GM19438 (cell line): ENCODE results near the gene ARID5B.
A peak's percentile ranks its signal among the peaks of the same experiment; 100 is the strongest.
"Not testable (repeated sequence)": the region's sequence is repeated elsewhere in the genome, so short reads cannot be mapped to it uniquely, and the experiment has no call there.

Experiments used
- ATAC-seq: cut with Tn5 transposase; IDR thresholded peaks from one replicate; pipeline ENCODE4 v1.9.1; 2021; ENCODE audit warnings: low read depth; ENCODE audit not compliant: unreplicated experiment

ARID5B gene

DNA sequence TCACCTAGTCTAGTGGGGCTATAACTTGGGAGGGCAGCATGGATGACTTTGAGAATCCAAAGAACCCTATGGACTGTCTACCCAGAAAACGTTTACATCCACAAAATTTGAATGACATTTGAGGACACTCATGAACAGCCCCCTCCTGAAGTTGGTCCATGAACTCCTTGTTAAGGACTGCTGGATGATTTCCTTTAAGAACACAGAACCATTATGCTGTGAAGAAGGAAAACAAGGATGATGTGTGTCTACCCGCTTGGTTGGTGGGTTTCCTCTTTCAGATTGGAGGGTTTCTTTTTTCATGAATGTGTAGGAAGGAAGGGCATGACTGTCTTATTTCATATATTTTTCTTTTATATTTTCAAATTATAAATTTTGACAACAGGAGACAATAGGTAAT, 58.3 kb downstream of the ARID5B start:
- no peak for ATAC-seq

DNA sequence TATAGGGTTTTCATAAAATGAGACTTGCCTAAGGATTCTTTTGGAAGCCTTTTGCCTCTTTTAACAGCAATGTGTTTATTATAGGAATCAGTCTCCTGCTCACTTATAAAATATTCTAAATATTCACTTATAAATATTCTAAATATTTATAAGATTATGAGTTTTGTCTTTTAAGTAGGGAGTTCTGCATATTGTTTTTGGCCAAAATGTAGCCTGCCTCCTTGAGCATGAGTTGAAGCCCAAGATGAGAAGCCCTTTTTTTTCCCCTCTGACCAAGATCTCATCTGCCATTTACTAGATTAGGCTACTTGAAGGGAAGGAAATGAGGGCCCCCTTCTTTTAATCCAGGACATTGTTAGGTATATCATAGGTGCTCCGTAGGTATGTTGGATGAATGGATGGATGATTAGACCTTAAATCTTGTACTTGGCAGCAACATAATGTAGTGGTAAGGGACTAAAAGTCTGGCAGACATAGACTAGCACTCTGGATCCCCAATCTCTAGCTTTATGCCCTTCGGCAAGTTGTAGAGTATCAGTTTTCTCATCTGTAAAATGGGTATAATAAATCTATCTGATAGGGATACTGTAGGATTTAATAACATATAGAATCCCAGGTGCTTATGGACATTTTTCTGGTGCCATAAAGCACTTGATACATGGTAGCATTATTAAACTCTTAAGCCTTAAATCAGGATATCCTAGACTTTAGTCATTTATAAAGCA, 59.1 kb downstream of the ARID5B start:
- ATAC-seq = no peak

GRCh38 chr10:61961278-61961677, 59.8 kb downstream of the ARID5B start:
- peak; percentile 49 for ATAC-seq

DNA sequence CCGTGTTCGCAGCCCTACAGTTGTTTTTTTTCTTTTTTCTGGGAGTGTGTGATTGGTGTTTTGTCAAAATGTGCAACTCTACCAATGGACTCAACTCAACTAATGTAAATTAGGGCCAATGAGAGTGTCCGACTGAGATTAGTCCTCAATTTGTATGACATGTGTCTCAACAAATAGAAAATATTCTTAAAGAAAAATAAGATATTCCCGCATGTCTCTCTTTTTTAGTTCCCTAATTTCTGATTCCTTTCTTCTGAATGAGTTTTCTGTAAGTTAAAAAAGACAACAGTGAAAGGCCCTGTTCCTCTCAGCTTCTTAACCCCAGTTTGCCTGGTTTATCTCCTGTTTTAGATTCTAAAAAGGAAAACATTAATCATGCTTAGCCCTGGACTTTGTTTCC, 61.5 kb downstream of the ARID5B start:
- no peak for ATAC-seq

GRCh38 chr10:61963669-61964058, 62.2 kb downstream of the ARID5B start:
- ATAC-seq = no peak

- ATAC-seq = no peak
These were observed 62.7 kb downstream of the ARID5B start for GRCh38 chr10:61964059-61964709.

- no peak for ATAC-seq
These were observed 63.6 kb downstream of the ARID5B start for GRCh38 chr10:61964949-61965702.

GRCh38 chr10:61965703-61966395, 64.3 kb downstream of the ARID5B start:
- no peak for ATAC-seq

DNA sequence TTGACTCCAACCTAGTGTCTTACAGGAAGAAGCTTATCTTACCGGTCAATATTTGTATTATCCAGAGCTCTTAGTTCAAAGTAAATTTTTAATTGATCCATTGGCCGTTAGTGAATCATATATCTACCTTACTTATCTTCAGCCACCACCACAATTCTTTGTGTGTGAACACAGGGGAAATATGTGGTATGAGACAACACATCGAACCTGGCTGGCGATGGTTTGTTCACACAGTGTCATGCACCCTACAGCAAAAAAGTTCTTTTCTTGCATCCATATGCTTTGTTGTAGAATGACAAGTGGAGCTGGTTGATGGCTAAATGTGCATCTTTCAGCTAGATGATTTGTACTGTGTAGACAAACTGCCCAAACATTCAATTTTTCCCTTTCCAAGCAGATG, 65.8 kb downstream of the ARID5B start:
- no peak for ATAC-seq

DNA sequence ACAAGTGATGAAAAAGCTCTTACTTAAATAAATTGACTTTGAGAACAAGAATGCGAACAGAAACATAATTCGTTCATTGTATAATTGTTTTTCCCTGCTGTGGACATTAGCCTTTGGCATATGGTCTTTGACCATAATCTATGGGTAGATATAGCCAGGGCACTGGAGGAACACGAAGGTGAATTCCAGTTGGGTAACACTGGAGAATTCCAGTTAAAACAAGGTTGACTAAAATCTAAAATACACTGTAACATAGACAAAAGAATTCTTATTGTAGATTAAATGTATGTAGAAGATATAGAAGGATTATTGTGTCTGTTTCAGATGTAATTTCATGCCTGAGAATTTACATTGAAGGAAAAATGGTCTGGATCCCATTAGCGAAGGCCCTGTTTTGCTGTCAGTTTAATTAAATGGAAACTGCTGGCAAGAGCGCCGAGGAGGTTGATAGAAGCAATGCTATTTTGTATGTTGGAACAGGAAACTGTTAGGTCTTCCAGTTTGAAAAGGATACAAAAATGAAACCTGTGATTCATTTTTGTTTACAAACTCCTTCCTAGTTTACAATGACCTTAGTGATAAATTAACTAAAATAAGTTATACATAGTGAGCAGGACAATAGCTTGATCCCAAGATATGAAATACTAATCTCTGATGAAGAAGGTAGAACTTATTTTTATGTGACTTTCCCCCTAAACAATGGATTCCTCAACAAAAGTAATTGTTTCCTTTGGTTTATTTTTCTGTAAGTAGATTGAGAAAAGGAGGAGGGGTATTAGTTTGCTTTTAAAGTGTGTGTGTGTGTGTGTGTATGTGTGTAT, 68.9 kb downstream of the ARID5B start:
- ATAC-seq = no peak

DNA sequence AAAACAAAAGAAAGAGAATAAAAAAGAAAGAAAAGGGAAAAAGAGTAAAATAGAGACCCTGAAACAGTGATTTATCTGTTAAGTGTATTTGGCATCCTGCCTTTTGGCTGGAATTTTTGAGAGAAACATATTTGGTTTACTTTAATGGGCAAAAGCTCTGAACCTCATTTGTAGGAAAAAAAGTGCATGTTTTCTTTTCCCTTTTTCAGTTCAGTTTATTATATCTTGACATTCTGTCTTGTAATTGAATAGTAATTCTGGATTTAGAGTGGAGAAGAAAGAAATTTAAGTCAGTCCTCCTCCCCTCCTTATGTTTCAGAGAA, 69.5 kb downstream of the ARID5B start:
- no peak for ATAC-seq

DNA sequence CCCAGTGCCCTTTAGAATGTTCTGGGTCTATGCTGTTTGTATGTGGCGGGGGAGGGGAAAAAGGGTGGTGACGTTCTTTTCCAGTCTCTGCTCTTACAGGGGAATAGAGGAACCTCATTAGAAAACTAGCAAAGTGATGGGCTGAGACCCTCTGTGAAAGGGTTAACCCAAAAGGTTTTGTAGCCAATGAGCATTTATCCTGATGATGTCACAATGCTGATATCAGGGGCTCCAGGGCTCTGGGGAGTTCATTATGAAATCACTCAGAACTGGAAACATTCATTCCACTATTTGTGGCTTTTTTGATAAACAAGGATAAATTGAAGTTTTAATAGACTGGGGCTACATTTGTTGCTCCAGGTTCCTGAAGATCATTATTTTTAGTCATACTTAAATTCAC, 71.7 kb downstream of the ARID5B start:
- ATAC-seq = no peak

DNA sequence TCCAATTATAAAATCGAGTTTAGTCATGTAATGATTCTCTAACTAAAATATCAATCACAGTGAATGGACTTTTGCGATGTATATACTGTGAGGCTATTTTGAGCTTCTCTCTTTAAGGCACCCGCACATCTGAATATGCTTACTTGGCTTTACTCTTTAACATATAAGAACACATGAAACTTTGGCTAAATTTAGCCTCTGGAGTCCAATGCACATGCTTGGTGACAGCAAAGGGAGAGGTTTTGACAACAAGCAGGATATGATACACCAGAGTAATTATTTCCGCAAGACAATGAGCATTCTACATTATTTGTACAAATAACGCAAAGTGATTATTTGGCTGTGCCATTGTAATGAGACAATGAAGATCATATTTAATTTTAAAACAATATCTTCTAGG, 72.4 kb downstream of the ARID5B start:
- no peak for ATAC-seq

DNA sequence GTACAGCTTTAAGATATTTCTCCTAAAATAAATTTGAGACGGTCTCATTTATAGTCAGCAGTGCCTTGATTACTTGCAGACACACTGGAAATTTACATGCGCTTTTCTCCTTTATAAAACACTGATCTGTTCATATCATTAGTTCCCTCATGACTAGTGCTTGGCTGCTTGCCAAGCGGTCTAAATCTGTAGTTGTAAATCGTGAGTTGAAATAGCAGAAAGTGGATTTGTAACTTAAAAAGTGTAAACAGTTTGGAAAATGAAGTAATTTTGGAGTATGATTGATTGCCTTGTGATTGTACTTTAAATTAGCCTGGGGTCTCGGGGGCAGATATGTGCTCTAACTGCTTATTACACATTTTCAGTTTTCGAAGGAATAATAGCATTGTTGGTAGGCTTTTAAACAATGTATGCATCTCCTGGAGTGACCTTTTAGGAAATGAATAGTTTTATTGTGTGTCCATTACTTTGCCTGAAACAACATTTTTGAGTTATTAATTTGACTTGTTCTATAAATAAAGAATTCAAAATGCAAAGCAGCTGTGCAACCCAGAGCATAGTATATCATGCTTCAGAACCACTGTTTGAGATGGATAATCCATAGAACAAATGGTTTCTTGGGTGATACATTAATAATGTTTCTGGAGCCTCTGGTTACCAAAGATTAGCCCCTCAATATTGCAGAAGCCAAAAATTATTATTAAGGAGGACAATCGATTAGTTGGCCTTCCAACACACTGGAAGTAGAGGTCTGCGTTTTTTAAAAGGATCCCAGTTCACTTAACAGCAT, 73.3 kb downstream of the ARID5B start:
- ATAC-seq = peak; percentile 36

DNA sequence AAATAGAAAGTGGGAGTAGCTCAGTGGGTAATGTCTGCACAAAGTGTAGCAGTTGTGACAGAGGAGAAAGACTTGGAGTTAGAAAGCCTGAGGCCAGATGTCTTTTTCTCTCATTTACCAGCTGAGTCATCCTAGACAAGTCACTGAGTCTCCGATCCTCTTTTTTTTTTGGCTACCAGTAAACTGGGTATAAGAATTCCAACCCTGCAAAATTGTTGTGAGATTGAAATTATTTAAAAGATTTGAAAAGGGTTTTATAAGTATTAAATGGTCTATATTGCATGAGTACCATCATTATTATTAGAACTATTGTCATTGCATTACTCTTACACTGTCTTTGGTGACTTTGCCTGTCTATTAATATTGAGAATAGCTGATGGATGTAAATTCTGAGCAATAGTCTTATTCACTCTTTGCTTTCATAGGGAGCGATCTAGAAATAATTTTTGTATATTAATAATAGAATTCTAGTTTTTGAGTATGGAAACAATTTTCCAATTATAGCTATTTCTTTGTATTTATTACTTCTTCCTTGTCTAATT, 74.0 kb downstream of the ARID5B start:
- peak; percentile 74 for ATAC-seq

GRCh38 chr10:61976951-61977721, 75.6 kb downstream of the ARID5B start:
- not testable (repeated sequence) for ATAC-seq

GRCh38 chr10:61978965-61979364, 77.5 kb downstream of the ARID5B start:
- no peak for ATAC-seq

GRCh38 chr10:61981460-61981859, 80.0 kb downstream of the ARID5B start:
- ATAC-seq = no peak

DNA sequence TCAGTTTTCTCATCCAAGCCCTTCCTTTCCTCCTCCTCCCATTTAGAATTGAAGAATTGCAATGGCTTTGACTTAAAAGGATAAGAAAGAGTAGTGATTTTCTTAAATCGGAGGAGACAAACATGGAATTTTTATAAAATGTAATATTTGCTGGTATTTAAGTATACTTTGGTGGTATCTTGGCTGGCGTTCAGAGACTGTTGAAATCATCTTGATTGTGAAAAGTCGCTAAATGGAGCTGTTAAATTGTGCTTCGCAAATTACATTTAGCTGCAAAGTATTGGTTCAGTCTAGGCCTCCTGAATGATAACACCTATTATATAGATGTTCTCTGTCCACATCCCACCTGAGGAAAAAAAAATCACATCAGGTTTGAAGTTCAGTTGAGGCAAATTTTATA, 81.8 kb downstream of the ARID5B start:
- ATAC-seq = no peak
